T-helper 1 cell treated with Interleukin-12 subunit alpha and Interleukin-12 subunit beta and Interleukin-4 antibody, amounts not matched to agents 30 ng/mL and 1 ng/mL, for 36 hours (primary cell): Measurements from ENCODE around the gene KDM2B. TPM values are rescaled to one million over a fixed set of nuclear protein-coding genes. Genes with fewer than 3 reads are reported as not detected.

ENCODE experiments used
- intact Hi-C: fragments of 100-400 bp; cut with micrococcal nuclease; formaldehyde crosslinking; loops from one replicate; pipeline ENCODE4 v1.15.1; 2024
- total RNA-seq: library from RNA; stranded (reverse); gene quantifications from 2 replicates; pipeline ENCODE4 v1.2.3, GENCODE V29; 2022

The KDM2B gene
- total RNA-seq, 1 donor from 2014 or later: 55.2 TPM

GRCh38 chr12:121568518-121568917, 12.3 kb downstream of the KDM2B start:
- intact Hi-C loops: no loop called here

GRCh38 chr12:121565076-121565475, 15.7 kb downstream of the KDM2B start:
- intact Hi-C loops: no loop called here

- intact Hi-C loops: no loop called here
These were observed 18.3 kb downstream of the KDM2B start for GRCh38 chr12:121562488-121562887.

- intact Hi-C loops: no loop called here
These were observed 19.8 kb downstream of the KDM2B start for GRCh38 chr12:121561009-121561395.

DNA sequence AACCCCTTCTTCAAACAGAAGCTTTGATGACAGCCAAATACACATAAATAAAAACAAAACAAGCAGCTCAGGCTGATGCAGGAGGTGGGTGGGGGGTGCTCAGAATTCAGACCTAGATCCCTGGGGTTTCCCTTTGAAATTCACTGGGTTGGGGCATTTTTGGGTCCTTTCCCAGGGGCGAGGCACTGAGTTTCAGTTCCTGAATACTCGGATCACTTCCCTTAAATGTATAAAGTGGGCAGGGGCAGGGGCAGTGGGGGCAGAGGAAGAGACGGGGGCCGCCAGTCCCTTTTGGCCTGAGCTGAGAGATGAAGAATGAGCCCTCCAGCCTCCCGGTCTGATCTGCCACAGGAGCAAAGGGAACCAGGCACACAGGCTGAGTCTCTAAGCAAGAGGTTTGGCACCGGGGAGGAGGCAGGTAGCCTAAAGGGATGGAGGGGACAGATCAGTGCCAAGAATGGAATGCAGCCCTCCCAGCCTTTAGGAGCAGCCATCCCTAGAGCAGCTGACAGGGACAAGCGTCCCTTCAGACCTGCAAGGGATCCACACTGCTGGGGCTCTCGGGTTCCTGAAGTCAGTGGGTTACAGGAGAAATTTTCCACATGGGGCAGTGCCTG, 20.3 kb downstream of the KDM2B start:
- intact Hi-C loops: no loop called here

DNA sequence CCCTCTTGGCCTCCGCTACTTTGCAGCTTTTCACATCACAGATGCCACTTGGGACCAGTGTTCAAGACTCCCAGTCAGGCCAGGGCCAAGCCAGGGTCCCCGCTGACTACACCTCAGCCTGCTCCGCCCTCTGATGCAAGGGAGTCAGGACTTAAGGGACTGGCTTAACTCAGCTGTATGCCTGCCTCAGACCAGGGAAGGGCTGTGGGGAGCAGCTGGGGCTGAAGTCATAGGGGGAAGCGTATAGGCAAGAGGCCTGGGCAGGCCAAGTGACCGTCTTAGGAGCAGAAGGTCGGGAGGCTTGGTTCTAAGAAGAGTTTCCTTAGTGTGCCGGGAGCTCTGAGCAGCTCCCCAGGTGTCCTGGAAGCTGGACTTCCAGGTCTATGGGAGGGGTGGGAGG, 21.9 kb downstream of the KDM2B start:
- intact Hi-C loops: no loop called here

DNA sequence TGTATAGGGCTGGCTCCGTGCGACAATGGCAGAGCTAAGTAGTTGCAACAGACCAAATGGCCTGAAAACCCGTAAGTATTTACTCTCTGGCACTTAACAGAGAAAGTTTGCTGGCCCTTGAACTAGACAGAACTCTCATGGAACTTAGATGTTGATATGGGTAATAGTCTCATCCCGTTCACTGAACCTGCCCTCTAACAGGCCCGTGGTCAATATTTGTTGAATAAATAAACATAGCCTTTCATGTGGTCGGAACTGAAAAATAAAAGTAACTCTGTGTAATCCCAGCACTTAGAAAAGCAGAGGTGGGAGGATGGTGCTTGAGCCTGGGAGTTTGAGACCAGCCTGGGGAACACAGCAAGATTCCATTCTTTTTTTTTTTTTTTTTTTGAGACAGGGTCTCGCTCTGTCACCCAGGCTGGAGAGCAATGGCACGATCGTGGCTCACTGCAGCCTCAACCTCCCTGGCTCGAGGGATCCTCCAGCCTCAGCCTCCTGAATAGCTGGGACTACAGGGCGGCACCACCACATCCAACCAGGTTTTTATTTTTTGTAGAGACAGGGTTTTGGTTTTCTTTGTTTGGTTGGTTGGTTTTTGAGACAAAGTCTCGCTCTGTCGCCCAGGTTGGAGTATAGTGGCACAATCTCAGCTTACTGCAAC, 29.7 kb downstream of the KDM2B start:
- intact Hi-C loops: no loop called here

DNA sequence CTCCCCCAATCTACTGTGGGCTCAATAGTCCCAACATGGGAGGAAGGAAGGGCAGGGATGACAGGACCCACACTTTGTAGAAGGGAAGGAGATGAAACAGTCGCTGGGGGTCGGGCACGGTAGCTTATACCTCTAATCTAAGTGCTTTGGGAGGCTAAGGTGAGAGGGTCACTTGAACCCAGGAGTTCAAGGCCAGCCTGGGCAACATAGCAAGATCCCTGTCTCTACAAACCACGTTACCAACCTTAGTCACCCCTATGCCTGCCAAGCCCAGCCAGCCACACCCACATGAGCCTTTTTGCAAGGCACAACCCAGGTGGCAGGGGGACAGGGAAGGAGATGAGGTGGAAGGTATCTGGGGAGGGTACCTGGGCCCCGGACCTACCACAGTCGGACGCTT, 31.7 kb downstream of the KDM2B start:
- intact Hi-C loops: no loop called here

GRCh38 chr12:121545480-121545879, 35.3 kb downstream of the KDM2B start:
- intact Hi-C loops: no loop called here

DNA sequence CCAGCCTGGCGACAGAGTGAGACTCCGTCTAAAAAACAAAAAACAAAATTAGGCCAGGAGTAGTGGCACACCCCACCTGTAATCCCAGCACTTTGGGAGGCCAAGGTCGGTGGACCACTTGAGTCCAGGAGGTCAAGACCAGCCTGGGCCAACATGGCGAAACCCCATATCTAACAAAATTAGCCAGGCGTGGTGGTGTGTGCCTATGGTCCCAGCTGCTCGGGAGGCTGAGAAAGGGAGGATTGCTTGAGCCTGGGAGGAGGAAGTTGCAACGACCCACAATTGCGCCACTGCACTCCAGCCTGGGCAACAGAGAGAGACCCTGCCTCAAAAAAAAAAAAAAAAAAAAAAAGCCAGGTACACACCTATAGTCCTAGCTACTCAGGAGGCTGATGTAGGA, 37.0 kb downstream of the KDM2B start:
- intact Hi-C loops: no loop called here

DNA sequence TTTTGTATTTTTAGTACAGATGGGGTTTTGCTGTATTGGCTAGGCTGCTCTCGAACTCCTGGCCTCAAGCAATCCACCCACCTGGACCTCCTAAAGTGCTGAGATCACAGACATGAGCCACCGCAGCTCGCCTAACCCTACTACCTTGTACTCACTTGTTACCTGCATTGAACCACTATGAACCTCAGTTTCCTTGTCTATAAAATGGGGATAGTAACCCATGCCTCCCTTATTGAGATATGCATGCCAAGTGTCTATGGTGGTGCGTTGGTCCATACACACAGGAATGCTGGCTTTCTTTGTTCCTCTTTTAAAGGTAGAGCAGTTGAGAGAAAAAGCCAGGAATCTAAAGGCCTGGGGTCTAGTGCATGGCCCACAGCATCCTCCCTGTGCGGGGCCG, 40.9 kb downstream of the KDM2B start:
- intact Hi-C loops: loop anchor here (5.0 to 10.0 kb wide), 3 partner anchors 42 to 415 kb away; partner anchors contain the start of genes KDM2B and RNF34

DNA sequence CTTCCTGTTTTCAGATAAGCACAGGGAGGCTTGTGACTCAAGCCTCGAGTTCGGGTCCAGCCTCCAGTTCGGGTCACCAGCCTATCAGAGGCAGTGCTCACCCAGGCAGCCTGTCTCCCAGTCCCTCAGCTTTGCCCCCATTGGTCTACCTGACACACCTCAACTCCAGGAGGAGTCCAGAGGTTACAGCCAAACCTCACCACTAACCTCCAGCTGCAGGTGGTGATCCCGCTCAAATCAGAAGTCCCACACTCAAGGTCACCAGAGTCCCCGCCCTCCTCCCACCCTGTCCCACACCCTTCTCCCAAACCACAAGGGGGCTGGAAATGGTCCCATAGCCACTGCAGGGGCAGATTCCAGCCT, 42.1 kb downstream of the KDM2B start:
- intact Hi-C loops: loop anchor here (5.0 to 10.0 kb wide), 3 partner anchors 44 to 414 kb away; partner anchors contain the start of genes KDM2B and RNF34

DNA sequence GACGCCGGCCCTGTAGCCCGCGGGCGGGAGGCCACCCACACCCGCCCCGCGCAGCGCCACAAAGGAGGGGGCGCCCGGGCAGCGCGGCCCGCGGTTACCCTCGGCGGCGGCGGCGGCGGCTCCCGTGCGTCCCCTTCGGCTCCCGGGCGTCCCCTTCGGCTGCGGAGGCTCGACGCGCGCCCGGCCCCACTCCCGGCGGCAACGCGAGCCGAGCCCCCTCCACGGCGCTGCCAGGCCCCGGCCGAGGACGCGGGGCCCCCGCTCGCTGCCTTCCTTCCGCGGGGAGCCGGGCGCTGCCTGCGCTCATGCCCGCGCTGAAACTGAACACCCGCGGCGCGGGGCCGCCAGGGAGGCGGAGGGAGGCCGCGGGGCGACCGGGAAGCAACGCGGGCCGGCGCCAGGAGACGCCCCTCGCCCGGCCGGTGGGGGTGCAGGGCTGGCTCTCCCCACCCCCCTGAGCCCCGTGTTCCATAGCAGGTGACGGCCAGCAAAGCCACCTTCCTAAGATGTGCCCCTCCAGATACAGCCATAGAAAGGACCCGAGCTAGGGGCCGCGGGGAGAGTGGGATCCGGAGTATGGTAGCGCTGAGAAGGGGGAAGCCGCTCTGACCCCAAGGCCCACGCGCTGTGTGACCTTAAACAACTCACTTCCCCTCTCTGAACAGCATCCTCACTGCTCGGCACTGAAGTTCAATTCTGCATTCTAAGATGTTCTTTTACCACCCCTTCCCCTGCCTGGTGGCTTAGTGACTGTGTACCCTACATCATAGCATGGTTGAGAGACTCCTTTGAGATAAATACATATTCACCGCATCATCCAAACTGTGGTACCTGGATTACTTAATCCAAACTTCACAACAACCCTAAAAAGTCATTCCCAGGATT, 42.8 kb downstream of the KDM2B start:
- intact Hi-C loops: loop anchor here (2.0 to 10.0 kb wide), 5 partner anchors 37 to 413 kb away; partner anchors contain the start of genes KDM2B, ORAI1 and RNF34

DNA sequence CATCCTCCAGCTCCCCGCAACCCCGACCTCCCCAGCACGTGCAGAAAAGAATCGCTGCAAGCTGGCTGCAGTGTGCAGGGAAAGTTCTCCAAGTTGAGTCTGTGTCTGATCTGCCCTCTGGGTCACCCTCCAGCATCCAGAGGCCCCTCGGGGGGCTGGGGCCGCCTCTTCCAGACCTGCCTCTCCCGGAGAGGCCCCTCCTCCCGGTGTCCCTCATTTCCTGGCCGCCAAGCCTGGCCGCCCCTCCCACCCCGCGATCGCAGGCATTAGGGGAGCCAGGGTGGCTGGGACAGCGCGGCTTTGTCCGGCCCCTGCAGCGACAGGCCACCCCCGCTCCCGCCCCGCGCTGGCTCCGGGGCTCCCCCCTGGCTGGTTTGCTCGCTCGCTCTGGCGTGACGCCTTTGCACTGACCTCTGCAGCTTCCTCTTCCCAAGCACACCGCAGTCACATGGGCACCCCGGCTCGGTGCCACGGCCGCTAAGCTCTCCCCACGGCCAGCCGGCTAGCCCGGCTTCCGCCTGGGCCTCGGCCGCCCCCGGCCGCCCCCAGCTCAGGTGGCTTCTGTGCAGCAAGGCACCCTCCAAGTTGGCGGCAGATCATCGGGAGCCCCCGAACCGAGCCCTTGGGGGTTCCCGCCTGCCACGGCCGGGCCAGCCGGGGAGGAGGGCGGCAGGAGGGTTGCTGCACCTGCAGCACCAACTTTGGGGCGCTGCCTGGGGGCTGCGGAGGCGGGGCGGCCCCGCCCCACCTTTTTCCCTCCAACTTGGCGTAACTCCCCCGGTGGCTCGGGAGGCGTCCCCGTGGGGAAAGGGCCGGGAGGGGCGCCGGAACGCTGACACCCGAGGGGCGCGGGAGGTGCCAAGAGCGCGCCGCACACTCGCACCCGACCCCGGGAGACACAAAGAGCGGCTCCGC, 43.7 kb downstream of the KDM2B start:
- intact Hi-C loops: loop anchor here (2.0 to 10.0 kb wide), 5 partner anchors 36 to 412 kb away; partner anchors contain the start of genes KDM2B, ORAI1 and RNF34

DNA sequence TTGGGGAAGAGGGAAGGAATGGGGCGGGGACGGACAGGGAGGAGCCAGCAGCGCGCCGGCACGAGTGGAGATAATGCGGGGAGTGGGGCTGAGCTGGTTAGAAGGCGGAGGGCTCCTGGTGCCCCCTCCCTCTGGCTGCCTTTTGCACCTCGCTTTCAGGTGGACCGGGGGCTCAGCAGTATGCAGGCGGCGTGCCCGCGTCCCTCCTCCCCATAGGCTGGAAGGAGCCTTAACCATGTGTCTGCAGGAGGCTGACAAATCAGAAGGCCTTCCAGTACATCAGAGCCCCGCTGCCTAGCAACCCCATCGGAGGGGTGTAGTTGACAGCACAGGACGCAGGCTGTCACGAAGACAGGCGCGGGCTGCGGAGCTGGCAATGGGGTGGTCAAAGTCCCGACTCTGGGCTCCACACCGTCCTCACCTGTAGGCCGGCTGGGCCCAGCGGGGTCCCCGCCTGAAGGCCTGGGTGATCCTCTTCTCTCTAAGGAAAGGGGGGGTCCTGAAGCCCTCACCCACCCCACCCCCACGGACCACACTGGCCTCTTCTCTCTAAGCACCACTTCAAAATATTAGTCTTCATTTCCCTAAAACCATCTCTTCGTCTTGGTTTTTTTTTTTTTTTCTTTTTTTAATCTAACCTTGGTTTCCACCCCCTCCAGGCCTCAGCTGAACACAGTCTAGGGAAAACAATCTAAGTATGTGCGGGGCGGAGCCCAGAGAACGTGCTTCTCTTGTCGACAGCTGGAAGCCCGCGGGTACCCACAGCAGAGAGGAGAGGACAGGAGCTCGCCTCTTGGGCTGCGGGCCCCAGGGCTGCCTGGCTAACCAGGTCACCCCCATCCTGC, 44.5 kb downstream of the KDM2B start:
- intact Hi-C loops: loop anchor here (2.0 to 10.0 kb wide), 5 partner anchors 35 to 411 kb away; partner anchors contain the start of genes KDM2B, ORAI1 and RNF34

DNA sequence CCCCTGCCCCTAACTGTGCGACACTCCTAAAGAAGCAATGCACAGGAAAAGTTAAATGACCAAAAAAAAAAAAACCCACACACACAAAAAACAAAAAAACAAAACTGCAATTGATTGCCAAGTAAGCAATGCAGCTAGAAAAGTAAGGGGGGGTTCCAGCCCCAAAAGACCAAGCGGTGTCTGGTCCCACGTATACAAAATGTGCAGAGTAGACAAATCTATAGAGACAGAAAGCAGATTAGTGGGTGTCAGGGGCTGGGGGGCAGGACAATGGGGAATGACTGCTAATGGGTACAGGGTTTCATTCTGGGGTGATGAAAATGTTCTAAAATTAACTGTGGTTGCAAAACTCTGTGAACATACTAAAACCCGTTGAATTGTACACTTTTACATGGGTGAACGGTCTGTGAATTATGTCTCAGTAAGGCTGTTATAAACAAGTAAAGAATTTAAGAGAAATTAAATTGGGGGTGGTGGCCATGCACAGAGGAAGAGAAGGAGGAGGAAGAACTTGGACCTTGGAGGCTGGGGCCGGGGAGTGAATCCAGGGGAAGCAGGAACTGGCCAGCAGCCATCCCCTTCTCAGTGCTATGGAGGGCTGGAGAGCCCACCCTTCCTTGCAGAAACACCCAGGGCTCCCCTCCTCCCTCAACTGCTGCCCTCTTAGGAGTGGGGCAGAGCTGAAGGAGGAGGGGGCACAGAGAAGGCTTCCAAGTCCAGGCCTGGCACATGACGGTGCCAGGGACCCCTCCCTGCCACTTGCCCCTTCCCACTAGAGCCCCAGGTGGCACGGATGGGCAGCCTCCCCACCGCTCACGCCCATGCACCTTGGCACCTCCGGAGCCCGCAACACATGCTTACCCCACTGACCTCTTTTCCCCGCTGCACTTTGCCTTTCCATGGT, 45.4 kb downstream of the KDM2B start:
- intact Hi-C loops: loop anchor here (2.0 to 10.0 kb wide), 5 partner anchors 35 to 411 kb away; partner anchors contain the start of genes KDM2B, ORAI1 and RNF34

DNA sequence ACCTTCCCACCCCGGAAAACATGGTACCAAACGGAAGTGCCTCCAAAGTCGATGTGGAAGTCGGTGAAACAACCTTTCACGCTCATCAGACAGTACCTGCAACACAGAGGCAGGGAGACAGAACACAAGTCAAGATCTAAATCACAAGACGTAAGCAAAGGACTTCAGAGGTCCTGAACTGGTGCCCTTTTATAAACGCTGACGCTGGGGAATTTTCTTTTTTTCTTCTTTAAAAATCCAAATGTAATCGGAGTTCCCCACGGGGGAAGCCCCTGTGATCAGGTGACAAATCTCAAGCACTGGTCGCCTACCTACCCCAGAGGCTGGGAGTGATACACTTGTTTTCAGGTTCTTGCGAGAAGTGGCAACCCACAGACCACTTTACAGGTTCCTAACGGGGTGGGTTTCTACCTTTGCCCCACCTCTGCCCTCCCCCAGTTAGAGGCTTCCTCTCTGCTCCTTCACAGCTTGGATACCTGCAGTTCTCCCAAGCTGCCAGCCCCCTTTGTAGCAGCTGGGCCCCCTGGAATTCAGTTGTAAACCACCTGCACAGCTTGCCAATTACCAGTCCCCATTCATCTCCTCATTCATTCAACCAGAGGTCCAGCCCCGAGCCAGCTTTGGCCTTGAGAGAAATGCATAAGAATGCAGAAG, 46.2 kb downstream of the KDM2B start:
- intact Hi-C loops: loop anchor here (5.0 to 10.0 kb wide), 3 partner anchors 48 to 410 kb away; partner anchors contain the start of genes KDM2B and RNF34
